NT2/D1 (cell line): ENCODE results near the gene SLCO3A1.

ENCODE experiments used
- SUZ12 ChIP-seq: IDR thresholded peaks from 2 replicates; pipeline ENCODE4 v1.6.1; 2011; ENCODE audit not compliant: insufficient read length, insufficient read depth; ENCODE audit errors: extremely low read depth
- ZNF274 ChIP-seq: IDR thresholded peaks from 2 replicates; pipeline ENCODE4 v1.6.1; 2011; ENCODE audit warnings: mild to moderate bottlenecking, low read depth, low read length

- TF ChIP-seq ZNF274 (no peak), SUZ12 (no peak)
These were observed 9.5 kb downstream of the SLCO3A1 start for GRCh38 chr15:91862891-91863504.
